H1 (cell line): ENCODE data around the gene GSTA2.
"Not testable (repeated sequence)": the region's sequence is repeated elsewhere in the genome, so short reads cannot be mapped to it uniquely, and the experiment has no call there.

Experiments
- SRF ChIP-seq: IDR thresholded peaks from 2 replicates; pipeline ENCODE4 v1.6.1; 2011; ENCODE audit warnings: mild to moderate bottlenecking, low read depth, low read length, moderate library complexity
- TF ChIP-seq, protein P1 (sequence below): IDR thresholded peaks from 2 replicates; pipeline ENCODE4 v1.6.1; 2012; ENCODE audit warnings: inconsistent platforms
- TF ChIP-seq, protein P2 (sequence below), 3 experiments: IDR thresholded peaks; 1 replicate in 2 of 3; 2 replicates in 1 of 3; pipeline versions ENCODE4 v1.5.1 to v1.6.1; 2011; ENCODE audit warnings: low read length in 3 of 3, mild to moderate bottlenecking in 3 of 3, inconsistent platforms in 2 of 3, low read depth in 1 of 3, moderate library complexity in 1 of 3; ENCODE audit not compliant: insufficient read depth in 1 of 3; ENCODE audit errors: control extremely low read depth in 1 of 3

DNA sequence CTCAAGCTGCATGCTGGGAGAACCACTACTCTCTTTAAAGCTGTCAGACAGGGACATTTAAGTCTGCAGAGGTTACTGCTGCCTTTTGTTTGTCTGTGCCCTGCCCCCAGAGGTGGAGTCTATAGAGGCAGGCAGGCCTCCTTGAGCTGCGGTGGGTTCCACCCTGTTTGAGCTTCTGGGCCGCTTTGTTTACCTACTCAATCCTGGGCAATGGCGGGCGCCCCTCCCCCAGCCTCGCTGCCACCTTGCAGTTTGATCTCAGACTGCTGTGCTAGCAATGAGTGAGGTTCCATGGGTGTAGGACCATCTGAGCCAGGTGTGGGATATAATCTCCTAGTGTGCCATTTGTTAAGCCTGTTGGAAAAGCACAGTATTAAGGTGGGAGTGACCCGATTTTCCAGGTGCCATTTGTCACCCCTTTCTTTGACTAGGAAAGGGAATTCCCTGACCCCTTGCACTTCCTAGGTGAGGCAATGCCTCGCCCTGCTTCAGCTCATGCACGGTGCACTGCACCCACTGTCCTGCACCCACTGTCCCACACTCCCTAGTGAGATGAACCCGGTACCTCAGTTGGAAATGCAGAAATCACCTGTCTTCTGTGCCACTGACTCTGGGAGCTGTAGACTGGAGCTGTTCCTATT, 13.6 kb upstream of the GSTA2 start:
- not testable (repeated sequence) for TF ChIP-seq SRF
- TF ChIP-seq, protein P1, sequence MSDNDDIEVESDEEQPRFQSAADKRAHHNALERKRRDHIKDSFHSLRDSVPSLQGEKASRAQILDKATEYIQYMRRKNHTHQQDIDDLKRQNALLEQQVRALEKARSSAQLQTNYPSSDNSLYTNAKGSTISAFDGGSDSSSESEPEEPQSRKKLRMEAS = not testable (repeated sequence)
- TF ChIP-seq, protein P2, sequence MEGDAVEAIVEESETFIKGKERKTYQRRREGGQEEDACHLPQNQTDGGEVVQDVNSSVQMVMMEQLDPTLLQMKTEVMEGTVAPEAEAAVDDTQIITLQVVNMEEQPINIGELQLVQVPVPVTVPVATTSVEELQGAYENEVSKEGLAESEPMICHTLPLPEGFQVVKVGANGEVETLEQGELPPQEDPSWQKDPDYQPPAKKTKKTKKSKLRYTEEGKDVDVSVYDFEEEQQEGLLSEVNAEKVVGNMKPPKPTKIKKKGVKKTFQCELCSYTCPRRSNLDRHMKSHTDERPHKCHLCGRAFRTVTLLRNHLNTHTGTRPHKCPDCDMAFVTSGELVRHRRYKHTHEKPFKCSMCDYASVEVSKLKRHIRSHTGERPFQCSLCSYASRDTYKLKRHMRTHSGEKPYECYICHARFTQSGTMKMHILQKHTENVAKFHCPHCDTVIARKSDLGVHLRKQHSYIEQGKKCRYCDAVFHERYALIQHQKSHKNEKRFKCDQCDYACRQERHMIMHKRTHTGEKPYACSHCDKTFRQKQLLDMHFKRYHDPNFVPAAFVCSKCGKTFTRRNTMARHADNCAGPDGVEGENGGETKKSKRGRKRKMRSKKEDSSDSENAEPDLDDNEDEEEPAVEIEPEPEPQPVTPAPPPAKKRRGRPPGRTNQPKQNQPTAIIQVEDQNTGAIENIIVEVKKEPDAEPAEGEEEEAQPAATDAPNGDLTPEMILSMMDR (IDR thresholded peaks at IDR 0.05; ENCODE audit: control extremely low read depth in 1 of 3, insufficient read depth in 1 of 3, low read depth in 1 of 3, low read length in 3 of 3) = not testable (repeated sequence)
